Measurements from ENCODE around the gene ANKRD55.
"Not testable (repeated sequence)": the region's sequence is repeated elsewhere in the genome, so short reads cannot be mapped to it uniquely, and the experiment has no call there.

Gene ANKRD55
- total RNA-seq, result 0.61 to 0.77 reads per million in 2 donors

DNA sequence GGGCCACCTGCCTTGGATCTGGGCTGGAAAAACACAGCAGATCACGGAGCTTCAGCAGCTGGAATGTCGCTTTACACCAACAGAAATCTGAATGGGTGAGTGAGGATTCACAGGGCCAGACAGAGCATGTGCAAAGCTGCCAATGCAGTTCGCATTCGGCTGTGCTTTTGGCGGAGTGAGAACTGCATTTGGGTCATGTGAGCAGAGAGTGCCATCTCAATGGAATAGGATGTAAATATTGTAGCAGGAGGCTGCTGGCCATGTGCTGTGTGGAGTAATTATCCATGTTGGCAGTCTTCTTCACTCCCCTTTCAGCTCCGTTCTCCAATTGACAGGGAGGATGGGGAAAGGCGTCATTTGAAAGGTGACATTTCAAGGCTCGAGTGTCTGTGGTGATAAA, at the start of gene ANKRD55:
Gene ANKRD55, minus strand, starts transcription at position 101 of the 400 bp plus-strand sequence. CDS start 417 bp downstream, outside the sequence.
- DNase-seq, result no peak

DNA sequence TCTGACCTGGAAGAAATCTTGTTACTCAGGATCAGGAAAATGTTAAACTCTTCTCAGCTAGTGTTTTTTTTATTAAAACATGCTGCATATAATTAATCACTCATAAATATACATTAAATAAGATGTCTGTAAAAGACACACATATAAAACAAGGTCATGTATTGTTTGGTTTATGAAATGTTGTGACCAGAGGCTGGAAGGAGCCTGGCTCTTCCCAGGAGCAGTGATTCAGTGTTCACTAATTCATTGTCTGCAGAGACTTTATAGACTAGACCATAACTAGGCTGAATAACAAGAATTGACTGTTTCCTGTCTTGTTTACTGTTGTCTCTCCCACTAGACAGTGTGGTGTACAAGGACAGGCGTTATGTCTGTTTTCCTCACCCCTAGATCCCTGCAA, 49.1 kb upstream of the ANKRD55 start:
- no peak for DNase-seq

DNA sequence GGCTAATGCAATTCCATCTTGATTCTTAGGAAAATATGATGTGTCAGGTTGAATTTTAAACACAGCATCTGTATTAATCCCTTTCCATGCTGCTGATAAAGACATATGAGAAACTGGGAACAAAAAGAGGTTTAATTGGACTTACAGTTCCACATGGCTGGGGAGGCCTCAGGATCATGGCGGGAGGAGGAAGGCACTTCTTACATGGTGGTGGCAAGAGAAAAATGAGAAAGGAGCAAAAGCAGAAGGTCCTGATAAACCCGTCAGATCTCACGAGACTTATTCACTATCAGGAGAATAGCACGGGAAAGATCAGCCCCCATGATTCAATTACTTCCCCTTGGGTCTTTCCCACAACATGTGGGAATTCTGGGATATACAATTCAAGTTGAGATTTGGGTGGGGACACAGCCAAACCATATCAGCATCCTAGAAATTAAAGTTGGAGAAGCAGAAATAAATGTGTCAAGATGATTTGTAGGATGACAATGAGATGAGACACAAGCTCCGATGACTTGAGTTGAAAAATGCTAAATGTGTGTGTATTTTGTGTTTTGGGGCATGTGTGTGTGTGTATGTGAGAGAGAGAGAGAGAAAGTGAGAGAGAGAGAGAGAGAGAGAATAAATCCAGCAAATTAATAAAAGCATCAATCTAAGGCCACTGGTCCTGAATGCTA, 48.5 kb upstream of the ANKRD55 start:
- no peak for DNase-seq

DNA sequence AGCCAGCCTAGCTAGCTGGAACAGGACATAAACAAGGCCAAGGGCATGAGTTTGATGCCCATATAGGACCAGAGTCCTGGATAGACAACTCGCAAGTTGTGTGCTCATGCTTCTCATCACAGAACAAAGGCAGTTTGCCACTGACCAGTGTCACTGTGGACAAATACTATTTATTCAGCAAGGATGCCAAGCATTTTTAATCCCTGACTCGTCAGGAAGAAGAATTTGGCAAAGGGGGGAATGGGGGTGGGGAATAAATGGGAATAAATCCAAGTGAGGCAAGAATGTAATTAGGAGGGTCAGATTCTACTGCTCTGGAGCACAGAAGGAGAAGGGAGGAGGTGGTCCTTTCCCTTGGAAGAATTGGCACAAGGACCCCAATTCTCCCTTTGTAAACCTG, 46.8 kb upstream of the ANKRD55 start:
- DNase-seq, result no peak

DNA sequence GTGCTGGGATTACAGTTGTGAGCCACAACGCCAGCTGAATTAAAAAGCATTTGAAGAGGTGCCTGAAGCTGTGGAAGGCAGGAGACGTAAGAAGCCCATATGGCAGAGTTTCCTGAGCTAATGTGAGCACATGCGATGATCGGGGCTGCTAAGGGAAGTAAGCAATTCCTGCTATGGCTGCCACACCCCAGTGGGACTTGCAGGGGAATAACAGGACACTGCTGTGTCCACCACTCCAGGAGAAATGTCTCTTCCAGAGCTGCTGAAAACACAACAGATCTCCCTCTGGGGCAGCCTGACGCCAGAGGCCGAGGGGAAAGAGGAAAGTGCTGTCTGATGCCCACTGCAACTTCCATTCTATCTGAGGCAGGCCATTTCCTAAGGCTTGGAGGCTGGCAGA, 46.2 kb upstream of the ANKRD55 start:
- DNase-seq, result no peak

DNA sequence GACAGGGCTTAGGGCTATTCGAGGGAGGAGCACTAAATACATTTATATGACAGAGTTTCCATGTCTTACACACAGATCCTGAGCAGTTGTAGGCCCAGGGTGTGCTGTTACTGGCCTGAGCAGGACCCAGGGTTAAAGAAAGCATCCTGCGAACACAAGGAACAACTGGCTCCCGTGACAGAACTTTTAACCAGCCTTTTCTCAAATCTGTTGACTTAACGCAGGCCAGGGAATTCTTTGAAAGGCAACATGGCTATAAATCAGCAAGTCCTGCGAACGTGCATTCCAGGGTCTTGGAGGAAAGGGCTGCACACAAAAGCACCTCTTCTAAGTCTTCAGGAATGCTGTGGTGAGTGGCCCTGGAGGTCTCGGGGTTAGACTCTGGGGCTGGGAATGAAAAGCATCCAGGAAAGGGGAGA, 45.2 kb upstream of the ANKRD55 start:
- DNase-seq, result no peak

DNA sequence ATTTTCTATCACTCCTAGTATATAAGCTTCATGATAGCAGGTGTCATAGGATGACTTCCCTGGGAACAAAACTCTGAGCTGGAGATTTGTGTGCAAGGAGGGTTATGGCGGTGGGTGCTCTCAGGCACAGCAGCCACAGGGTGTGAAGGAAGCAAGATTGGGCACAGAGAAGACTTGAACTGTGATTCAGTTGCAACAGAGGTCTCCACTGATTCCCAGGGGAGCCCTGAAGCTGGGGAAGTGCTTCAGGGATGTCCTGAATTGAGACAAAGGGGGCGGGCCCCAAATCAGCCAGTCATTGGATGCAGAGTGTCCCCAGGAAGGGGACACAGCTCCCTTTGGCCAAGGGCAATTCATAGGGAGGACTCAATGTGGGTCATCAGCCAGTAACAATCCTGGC, 44.4 kb upstream of the ANKRD55 start:
- no peak for DNase-seq

DNA sequence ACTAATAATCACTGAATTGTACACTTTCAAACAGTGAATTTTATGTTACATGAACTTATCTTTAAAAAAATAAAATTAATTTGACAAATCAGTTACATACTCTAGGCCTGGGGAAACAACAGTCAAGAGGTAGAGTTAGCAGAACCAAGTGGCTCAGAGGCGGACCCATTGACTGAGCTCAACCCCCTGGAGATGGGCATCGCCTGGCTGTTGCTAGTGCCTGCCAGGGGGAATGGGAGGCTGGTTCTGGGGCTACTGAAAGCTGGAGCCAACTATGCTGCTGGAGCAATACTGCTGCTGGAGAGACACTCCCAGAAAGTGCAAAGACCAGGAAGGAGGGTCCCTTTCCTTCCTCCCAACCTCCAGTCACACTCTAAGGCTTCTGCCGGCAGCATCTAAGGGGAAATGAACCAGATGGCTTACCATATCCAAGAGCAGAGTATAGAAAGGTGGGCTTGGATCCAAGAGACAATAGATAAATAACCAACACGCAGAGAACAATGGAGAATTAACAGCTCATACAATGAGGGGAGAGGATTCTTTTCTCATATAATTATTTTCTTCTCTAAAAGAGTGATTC, 40.3 kb upstream of the ANKRD55 start:
- DNase-seq, result no peak

DNA sequence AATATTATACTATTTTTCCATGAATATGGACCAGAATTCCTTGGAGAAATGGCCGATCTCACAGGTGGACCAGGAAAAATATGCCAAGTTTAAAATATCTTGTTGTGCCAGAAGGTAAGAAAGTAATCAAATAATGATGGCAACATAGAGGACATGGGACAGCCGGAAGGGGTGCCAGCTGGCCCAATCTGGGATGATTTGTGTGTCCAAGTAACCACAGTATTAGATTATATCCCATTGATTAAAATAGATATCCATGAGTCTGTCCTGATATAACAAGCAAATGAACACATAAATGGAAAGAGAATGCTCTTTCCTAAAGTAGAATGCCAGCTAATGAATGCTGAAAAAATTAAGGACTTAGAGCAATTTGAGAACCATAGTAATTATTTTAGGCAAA, 39.6 kb upstream of the ANKRD55 start:
- DNase-seq, result no peak

DNA sequence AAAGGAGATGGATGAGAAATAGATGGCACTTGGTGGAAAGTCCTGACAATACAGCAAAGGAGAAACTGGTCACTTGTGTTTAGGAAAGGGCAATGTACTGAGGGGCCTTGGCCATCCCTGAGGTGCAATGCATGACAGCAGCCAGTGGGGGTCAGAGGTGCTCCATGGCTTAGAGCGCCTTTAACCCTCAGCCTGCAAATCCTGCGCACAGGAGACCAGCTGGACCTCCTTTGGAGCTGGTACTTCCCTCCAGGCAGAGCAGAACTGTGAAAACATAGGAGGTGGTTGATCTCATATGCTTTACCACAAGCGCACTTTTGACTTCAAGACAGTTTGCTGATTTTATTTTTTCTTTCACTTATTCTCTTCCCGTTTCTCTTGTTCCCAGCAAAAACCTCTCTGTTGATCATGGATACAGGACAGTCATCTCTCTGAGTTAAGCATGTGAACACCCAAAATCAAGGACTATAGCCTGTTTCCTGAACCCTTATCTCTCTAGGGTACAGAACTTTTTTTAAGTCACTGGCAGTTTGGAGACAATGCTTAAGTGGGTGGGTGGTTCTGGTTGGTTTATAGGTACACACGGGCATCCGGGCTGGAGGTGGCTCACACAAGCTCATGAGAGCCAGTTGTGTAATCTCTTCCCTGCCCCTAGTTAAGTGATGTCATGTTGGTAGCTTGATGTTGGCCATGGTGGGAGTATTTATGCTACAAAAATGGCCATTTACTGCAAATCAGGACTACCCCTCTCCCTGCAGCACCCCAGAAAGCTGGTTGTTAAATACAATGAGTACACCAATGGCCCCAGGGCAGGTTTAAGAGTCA, 37.6 kb upstream of the ANKRD55 start:
- no peak for DNase-seq

DNA sequence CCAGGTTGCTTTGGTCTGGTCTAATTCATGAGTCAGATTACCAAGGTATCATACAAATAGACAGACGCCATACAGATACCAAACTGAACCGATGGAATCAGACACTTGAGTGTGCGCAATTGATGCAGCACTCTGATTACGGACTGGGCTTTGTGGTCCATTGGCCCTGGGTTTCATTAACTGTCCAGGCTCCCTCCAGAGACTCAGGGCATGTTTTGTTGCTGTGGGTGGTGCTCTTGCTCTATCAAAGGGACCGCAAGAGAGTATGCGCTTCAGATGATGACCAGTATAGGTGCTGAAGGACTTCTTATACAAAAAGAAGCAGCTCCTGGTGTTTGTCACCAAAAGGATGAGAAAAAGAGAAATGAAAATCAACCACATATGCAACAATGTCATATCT, 36.9 kb upstream of the ANKRD55 start:
- no peak for DNase-seq

DNA sequence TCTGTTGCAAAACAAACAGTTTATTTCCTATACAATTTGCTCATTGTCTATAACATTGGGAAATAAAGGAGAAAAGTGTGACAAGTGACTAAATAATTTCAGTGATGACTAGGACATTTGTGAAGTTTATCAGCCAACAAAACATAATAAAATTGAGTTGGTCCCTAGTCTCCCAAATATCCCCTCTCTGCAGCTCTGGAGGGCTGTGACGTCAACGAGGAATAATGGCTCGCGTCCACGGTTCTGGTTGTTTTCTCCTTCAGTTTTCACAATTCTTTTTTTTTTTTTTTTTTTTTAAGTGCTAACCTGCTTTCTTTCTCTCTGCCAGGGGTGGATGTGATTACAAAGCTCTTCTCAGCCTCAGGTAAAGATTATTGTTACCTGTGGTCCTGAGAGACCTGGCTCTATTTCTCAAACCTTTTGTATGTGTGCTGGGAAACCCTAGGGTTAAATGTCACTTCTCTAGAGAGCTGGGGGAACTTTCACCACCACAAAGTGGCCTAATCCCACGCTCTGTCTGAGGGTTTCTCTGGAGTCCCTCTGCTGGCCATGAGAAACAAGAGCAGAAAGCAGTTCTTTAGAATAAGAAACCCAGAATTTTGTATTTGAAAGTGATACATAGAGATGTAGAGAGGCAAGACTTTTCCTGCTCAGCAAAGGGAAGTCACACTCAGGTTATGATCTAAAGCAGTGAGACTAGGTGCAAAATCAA, 36.2 kb upstream of the ANKRD55 start:
- no peak for DNase-seq

DNA sequence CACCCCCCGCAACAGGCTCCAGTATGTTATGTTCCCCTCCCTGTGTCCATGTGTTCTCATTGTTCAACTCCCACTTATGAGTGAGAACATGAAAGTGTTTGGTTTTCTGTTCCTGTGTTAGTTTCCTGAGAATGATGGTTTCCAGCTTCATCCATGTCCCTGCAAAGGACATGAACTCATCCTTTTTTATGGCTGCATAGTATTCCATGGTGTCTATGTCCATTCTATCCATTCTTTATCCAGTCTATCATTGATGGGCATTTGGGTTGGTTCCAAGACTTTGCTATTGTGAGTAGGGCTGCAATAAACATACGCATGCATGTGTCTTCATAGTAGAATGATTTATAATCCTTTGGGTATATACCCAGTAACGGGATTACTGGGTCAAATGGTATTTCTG, 35.6 kb upstream of the ANKRD55 start:
- DNase-seq, result not testable (repeated sequence)

DNA sequence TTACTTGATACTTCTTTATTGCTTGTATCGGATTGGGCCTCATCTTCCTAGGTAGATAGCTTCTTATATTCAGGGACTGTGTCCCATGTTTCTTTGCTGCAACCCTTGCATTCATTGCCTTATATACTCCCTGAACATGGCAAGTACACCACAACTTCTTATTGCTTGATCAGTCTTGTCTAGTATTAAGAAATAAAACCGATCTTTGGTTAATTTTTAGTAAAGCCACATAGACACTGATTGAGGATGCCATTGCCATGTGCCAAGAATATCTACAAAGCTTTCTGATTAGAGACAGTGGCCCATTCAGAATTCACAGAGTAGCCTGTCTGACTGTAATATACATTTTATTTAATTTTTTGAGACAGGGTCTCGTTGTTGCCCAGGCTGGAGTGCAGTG, 34.7 kb upstream of the ANKRD55 start:
- no peak for DNase-seq

DNA sequence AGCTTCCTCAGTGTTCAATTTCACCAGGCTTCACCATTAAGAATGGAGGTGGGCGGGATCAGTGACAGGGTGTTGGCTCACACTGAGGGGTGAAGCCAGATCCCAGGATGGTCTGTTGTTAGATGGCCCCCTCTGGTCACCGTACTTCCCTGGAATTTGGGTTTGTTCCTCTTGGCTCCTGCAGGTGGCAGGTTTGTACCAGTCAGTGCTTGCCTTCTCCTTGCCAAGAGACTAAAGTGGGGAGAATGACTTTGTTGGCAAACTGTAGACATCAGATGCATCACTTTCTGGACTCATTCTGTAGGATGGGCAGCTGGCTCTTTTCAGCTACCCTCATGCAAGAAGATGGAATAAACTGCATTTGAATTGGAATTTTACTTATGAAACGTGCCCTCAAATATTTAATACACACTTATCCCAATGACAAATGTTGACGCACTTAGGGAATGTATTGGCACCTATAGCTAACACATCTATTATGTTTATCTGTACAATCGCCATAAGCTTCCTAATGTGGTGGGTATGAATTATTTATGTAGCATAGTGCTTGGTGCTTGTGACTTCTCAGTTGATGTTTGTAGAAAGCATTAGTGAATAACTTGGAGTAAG, 31.4 kb upstream of the ANKRD55 start:
- DNase-seq, result no peak

DNA sequence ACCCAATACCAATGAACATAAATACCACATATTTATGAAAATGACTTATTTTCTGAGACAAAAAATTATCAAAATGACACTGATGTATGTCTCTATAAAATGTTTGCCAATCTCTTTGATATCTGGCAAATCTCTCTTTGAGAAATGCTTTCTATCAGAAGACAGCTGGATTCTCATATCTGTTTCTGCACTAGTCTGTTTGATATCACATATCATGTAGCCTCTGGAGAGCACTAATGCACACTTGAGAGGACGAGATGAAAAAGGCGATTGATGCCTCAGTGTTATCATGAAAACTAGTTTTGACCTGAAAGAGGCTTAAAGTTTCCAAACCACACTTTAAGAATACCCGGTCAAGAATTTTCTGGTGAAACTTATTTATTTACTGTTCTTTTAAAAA, 29.1 kb upstream of the ANKRD55 start:
- DNase-seq, result no peak

DNA sequence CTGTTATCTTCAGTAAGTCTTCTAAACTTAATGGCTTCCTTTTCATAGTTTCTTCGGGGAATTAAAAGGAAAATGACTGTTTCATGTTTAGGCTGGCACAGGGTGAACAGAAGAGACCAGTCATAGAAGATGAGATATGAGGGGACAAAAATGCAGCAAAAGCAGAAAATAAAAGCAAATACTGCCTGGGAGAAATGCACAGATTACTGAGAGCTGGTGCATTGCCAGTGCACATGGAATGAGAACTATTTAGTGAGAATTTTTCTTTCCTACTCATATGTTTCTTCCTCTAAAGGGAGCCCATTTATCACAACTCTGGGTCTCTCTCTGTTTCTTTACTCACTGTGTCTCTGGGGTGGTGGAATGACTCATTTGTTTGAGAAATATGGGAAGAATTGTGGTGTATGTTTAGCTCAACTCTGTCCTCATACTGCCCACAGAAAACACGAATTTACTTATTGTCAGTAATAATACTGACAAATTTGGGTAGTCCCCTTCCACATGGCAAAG, 25.9 kb upstream of the ANKRD55 start:
- DNase-seq, result no peak

DNA sequence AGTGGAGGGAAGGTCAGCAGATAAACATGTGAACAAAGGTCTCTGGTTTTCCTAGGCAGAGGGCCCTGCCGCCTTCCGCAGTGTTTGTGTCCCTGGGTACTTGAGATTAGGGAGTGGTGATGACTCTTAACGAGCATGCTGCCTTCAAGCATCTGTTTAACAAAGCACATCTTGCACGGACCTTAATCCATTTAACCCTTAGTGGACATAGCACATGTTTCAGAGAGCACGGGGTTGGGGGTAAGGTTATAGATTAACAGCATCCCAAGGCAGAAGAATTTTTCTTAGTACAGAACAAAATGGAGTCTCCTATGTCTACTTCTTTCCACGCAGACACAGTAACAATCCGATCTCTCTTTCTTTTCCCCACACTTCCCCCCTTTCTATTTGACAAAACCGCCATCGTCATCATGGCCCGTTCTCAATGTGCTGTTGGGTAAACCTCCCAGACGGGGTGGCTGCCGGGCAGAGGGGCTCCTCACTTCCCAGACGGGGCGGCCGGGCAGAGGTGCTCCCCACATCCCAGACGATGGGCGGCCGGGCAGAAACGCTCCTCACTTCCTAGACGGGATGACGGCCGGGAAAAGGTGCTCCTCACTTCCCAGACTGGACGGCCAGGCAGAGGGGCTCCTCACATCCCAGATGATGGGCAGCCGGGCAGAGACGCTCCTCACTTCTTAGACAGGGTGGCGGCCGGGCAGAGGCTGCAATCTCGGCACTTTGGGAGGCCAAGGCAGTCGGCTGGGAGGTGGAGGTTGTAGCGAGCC, 24.8 kb upstream of the ANKRD55 start:
- DNase-seq, result not testable (repeated sequence)

DNA sequence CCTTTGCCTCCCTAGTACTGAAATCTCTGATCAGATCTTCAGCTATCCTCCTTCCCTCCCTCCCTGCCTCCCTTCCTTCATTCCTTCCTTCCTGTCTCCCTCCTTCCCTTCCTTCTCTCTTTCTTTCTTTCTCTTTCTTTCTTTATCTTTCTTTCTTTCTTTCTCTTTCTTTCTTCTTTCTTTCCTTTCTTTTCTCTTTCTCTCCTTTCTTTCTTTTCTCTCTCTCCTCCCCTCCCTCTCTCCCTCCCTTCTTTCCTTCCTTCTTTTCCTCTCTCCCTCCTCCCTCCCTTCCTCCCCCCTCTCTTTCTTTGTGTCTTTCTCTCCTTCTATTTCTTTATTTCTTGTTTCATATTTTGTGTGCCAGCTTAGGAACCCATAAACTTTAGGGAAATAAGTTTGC, 23.9 kb upstream of the ANKRD55 start:
- no peak for DNase-seq

DNA sequence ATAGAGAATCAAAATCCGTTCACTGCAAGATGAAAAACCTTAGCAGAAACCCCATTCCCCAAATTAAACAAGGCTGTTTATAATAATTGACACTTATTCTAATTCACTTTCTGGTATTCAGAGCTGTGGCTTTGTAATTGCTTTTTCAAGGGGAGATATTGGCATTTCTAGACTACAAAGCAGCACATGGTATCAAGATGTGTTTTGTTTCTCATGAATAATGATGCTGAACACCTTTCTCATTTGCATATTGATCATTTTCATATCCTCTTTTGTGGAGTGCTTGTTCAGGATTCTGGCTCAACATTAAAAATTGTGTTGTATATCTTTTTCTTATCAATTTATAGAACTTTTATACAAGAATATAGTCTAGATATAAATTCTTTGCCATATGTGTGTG, 22.4 kb upstream of the ANKRD55 start:
- no peak for DNase-seq

DNA sequence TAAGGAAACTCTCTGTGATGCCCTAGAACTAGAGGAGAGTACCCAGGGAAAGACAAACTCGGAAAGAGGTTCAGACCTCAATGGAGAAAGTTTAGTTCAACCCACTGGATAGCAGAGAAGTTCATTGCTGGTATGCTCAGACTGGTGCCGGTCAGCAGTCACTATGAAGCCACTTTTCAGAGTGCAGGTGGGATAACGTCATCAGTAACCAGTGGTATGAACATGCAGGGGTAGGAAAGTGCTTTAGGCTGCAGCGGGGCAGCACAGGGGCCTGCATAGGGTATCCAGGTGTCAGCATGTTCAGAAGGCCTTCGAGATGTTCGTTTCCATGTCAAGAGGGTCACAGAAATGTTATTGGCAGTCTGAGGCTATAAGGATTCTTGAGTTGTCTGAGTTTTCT, 20.8 kb upstream of the ANKRD55 start:
- no peak for DNase-seq

DNA sequence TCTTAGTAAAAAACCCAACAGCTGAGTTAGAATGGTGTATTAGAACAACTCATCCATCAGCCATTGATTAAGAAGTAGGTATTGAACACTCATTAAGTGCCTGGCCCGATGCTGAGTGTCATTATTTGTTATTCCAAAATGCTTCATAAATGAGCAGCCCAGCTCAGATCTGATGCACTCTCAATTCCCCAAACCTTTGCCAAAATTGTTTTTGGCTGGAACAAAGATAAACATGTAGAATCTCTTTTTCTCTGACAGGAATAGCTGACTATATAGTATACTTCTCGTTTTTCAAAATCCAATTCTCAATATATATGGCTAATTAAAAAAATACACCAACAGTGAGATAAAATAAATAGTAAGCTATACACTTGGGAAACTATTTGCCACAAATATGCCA, 20.0 kb upstream of the ANKRD55 start:
- DNase-seq, result no peak
